Stimulated activated CD4-positive, alpha-beta T cell treated with anti-CD3 and anti-CD28 coated beads, Interleukin-4, amount 100 ng/mL, for 48 hours (primary cell): ENCODE results near the gene MRPL51.
"Not testable (repeated sequence)": the region's sequence is repeated elsewhere in the genome, so short reads cannot be mapped to it uniquely, and the experiment has no call there.

Source experiments
- DNase-seq, 2 donors: peaks; one replicate each; pipeline ENCODE4 v3.0.0-alpha.2; 2020; ENCODE audit warnings: low read depth in 2 of 2

Gene MRPL51

GRCh38 chr12:6532051-6532926, 39.2 kb upstream of the MRPL51 start:
- DNase-seq = peak; percentile 67 to 84

DNA sequence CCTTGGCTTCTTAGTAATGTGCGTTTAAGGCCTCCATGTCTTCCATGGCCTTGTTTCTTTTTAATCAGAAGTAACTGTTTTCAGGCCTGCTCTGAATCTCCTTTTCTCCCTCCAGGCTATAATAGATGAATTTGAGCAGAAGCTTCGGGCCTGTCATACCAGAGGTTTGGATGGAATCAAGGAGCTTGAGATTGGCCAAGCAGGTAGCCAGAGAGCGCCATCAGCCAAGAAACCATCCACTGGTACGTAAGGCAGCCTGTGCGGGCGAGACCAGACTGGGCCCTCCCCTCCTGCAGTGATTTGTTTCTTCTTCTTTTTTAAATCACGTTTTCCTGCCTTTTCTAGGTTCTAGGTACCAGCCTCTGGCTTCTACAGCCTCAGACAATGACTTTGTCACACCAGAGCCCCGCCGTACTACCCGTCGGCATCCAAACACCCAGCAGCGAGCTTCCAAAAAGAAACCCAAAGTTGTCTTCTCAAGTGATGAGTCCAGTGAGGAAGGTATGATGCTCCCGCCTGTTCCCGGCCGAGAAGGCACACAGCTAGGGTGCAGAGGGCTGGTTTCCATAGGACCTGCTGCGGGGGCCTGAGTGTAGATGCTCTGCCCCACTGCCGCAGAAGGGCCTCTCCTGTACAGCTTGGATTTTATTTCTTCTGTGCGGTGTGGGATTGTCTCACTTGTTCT, 37.7 kb upstream of the MRPL51 start:
- no peak for DNase-seq

- DNase-seq = no peak
These were observed 36.3 kb upstream of the MRPL51 start for GRCh38 chr12:6529291-6529737.

- no peak for DNase-seq
These were observed 35.6 kb upstream of the MRPL51 start for GRCh38 chr12:6528539-6529235.

GRCh38 chr12:6527711-6528110, 34.6 kb upstream of the MRPL51 start:
- DNase-seq = no peak

- no peak for DNase-seq
These were observed 33.9 kb upstream of the MRPL51 start for GRCh38 chr12:6526766-6527525.

- no peak for DNase-seq
These were observed 33.1 kb upstream of the MRPL51 start for GRCh38 chr12:6526201-6526600.

GRCh38 chr12:6524648-6525047, 31.6 kb upstream of the MRPL51 start:
- no peak for DNase-seq

GRCh38 chr12:6523708-6524107, 30.6 kb upstream of the MRPL51 start:
- DNase-seq = no peak

DNA sequence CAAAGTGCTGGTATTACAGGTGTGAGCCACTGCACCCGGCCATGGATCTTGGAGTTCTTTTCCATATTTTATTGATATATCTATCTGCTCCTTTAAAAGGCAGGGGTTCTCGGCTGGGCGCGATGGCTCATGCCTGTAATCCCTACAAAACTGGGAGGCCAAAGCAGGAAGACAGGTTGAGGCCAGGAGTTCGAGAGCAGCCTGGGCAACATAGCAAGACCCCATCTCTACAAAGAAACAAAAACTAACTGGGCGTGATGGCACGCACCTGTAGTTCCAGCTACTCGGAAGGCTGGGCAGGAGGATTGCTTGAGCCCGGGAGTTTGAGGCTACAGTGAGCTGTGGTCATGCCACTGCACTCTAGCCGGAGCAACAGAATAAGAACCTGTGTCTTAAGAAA, 29.1 kb upstream of the MRPL51 start:
- no peak for DNase-seq

DNA sequence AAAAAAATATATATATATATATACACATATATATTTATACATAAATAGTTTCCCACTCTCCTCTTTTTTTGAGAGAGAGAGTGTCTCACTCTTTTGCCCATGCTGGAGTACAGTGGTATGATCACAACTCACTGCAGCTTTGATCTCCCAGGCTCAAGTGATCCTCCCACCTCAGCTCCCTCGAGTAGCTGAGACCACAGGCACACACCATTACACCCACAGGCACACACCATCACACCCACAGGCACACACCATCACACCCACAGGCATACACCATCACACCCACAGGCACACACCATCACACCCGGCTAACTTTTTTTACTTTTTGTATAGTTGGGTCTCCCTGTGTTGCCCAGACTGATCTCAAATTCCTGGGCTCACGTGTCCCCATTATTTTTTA, 27.1 kb upstream of the MRPL51 start:
- no peak for DNase-seq

DNA sequence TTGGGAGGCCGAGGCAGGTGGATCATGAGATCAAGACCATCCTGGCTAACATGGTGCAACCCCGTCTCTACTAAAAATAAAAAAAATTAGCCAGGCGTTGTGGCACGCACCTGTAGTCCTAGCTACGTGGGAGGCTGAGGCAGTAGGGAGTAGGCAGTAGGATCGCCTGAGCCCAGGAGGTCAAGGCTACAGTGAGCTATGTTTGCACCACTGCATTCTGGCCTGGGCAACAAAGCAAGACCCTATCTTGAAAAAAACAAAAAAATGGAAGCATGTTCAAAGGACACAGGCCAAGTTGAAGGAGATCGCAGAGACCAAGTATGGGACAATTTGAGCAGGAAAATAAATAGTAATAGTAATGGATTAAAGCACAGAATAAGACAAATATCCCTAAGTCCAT, 15.0 kb upstream of the MRPL51 start:
- no peak for DNase-seq

DNA sequence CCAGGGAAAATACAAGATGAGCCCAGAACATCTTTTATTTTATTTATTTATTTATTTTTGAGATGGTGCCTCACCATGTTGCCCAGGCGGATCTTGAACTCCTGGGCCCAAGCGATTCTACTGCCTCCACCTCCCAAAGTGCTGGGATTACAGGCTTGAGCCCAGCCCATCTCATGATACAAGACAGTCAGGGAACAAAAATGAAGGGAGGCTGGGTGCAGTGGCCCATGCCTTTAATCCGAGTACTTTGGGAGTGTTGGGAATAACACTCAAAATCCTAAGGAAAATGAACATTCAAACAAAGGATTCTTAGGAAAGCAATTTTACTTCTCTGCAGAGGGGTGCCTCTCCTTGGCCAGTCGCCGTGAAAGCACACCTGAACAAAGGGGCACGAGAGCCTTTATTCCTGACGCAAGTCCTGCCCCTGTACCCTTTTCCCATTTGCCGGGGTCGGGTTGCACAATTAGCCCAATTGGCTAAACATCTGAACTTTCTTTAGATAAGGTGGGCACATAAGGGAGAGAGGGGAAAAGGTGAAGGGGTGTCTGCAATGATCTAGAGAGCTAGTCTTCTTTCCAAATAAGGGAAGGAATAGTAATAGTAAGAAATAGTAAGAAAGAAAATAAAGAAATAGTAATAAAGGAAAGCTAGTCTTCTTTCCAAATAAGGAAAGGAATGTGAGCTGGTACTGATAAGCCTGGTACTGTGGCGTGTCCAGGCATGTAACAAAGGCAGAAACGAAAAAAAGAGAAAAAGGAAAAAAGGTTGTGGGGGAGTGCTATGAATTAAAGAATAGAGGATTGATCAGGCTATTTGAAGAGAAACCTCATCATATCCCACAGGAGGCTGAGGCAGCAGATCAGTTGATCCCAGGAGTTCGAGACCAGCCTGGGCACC, 14.3 kb upstream of the MRPL51 start:
- DNase-seq = no peak

GRCh38 chr12:6500466-6500865, 7.4 kb upstream of the MRPL51 start:
- no peak for DNase-seq

DNA sequence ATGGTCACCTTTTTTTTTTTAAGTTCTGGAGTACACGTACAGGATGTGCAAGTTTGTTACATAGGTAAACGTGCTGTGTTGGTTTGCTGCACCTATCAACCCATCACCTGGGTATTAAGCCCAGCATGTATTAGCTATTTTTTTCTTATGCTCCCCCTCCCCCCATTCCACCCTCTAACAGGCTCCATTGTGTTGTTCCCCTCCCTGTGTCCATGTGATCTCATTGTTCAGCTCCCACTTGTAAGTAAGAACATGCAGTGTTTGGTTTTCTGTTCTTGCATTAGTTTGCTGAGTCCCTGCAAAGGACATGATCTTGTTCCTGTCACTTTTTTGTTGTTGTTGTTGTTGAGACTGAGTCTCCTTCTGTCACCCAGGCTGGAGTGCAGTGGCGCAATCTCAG, 4.2 kb upstream of the MRPL51 start:
- not testable (repeated sequence) for DNase-seq

DNA sequence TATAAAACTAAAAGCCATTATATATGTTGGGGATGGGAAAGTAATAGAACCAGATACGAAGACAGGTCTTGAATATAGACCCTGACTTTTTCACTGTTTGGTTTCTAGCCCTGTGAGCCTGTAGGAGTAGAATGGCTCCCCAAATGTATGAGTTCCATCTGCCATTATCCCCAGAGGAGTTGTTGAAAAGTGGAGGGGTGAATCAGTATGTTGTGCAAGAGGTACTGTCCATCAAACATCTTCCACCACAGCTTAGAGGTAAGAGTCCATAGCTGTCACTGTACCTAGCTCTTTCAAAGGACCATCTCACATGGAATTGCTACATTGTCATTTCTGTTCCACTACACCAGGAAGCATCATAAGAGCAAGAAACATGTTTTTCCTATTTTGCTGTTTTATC, 1.9 kb upstream of the MRPL51 start:
- DNase-seq = no peak

GRCh38 chr12:6494258-6494743, 1.2 kb upstream of the MRPL51 start:
- no peak for DNase-seq

GRCh38 chr12:6493497-6494257, 615 bp upstream of the MRPL51 start, which contains the start of gene NCAPD2:
Gene NCAPD2, plus strand, starts transcription at chr12:6494102. Its CDS starts 997 bp downstream, at chr12:6495099.
- peak; percentile 88 to 94 for DNase-seq

DNA sequence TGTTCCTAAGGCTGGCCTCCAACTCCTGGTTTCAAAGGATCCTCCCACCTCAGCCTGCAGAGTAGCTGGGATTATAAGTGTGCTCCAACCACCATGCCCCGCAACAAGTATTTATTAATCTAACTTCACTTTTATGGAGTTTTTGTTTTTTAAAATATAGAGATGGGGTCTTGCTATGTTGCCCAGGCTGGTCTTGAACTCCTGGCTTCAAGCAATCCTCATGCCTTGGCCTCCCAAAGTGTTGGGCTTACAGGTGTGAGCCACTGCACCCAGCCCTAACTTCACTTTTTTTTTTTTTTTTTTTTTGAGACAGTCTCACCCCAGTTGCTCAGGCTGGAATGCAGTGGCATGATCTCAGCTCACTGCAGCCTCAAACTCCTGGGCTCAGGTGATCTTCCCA, 2.4 kb downstream of the MRPL51 start:
- DNase-seq = not testable (repeated sequence)

DNA sequence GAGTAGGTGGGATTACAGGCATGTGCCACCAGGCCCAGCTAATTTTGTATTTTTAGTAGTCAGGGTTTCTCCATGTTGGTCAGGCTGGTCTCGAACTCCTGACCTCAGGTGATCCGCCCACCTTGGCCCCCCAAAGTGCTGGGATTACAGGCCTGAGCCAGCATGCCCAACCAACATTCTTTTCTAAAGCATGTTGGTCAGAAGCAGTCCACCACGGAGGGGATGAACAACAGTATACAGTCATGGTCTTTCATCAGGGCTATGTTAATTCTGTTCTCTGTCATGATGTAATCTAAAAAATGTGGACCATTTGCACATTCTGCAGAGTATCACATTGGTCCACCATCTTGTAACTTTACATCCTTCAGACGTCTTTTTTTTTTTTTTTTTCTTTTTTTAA, 3.6 kb downstream of the MRPL51 start:
- DNase-seq = no peak
